Mononuclear cell (primary cell): ENCODE results near the gene LSR. TPM values are rescaled to one million over a fixed set of nuclear protein-coding genes. Genes with fewer than 3 reads are reported as not detected.

Experiments used
- H3K27me3 ChIP-seq: 2 replicates; pipeline ENCODE4 v1.6.0; 2011; ENCODE audit warnings: low read length, control low read depth; ENCODE audit not compliant: insufficient read depth
- H3K4me1 ChIP-seq: 2 replicates; pipeline ENCODE4 v1.5.1; 2011; ENCODE audit warnings: mild to moderate bottlenecking, low read length, control low read depth; ENCODE audit not compliant: insufficient read depth
- H3K4me3 ChIP-seq: 2 replicates; pipeline ENCODE4 v1.5.1; 2011; ENCODE audit warnings: mild to moderate bottlenecking, low read length, moderate library complexity
- H3K9me3 ChIP-seq: 2 replicates; pipeline ENCODE4 v1.5.1; 2011; ENCODE audit warnings: low read depth, mild to moderate bottlenecking, control low read depth, low read length
- total RNA-seq: library from RNA; depleted of rRNA; stranded (reverse); fragments of >200 nt; gene quantifications from one replicate; pipeline ENCODE4 v1.2.3, GENCODE V29; 2012

The LSR gene
- total RNA-seq, 1 donor, result 13.1 TPM

- no peaks in the 10 kb centered on the region for H3K27me3 ChIP-seq
- H3K9me3 ChIP-seq, result no peaks in the 10 kb centered on the region
- H3K4me1 ChIP-seq, result peaks cover 53% of the 10 kb centered on the region
- peak overlapping the region; percentile 86 for H3K4me3 ChIP-seq
Observed at GRCh38 chr19:35266520-35267352, 17.9 kb downstream of the LSR start.

GRCh38 chr19:35267353-35267817, 18.6 kb downstream of the LSR start:
- H3K4me3 ChIP-seq, result peak overlapping the region; percentile 86
- H3K27me3 ChIP-seq, result no peaks in the 10 kb centered on the region
- peaks cover 59% of the 10 kb centered on the region for H3K4me1 ChIP-seq
- no peaks in the 10 kb centered on the region for H3K9me3 ChIP-seq

- no peaks in the 10 kb centered on the region for H3K27me3 ChIP-seq
- H3K9me3 ChIP-seq, result no peaks in the 10 kb centered on the region
- H3K4me1 ChIP-seq, result peaks cover 65% of the 10 kb centered on the region
- peak overlapping the region; percentile 86 for H3K4me3 ChIP-seq
Observed at GRCh38 chr19:35267818-35268535, 19.2 kb downstream of the LSR start.

GRCh38 chr19:35268536-35269437, 20.0 kb downstream of the LSR start, which contains the start of gene USF2:
USF2 (plus strand) TSS chr19:35268962; CDS start chr19:35269102, 140 bp downstream.
- Histone ChIP-seq H3K4me1 (peaks cover 72% of the 10 kb centered on the region), H3K27me3 (no peaks in the 10 kb centered on the region), H3K4me3 (peak within 1 kb of the TSS; percentile 86), H3K9me3 (no peaks in the 10 kb centered on the region)

GRCh38 chr19:35269438-35270117, 20.8 kb downstream of the LSR start:
- H3K4me1 ChIP-seq, result peaks cover 64% of the 10 kb centered on the region
- H3K4me3 ChIP-seq, result peak overlapping the region; percentile 54
- no peaks in the 10 kb centered on the region for H3K27me3 ChIP-seq
- H3K9me3 ChIP-seq, result no peaks in the 10 kb centered on the region

- H3K9me3 ChIP-seq, result no peaks in the 10 kb centered on the region
- peaks cover 56% of the 10 kb centered on the region for H3K4me1 ChIP-seq
- no peaks in the 10 kb centered on the region for H3K27me3 ChIP-seq
- H3K4me3 ChIP-seq, result no peak overlapping the region
Observed at GRCh38 chr19:35270381-35270811, 21.6 kb downstream of the LSR start.

GRCh38 chr19:35271546-35271945, 22.7 kb downstream of the LSR start:
- Histone ChIP-seq H3K27me3 (no peaks in the 10 kb centered on the region), H3K9me3 (no peaks in the 10 kb centered on the region), H3K4me1 (peaks cover 44% of the 10 kb centered on the region), H3K4me3 (no peak overlapping the region)

- Histone ChIP-seq H3K4me1 (peaks cover 37% of the 10 kb centered on the region), H3K27me3 (no peaks in the 10 kb centered on the region), H3K4me3 (no peak overlapping the region), H3K9me3 (no peaks in the 10 kb centered on the region)
Observed at GRCh38 chr19:35272122-35272719, 23.4 kb downstream of the LSR start.

- Histone ChIP-seq H3K9me3 (no peaks in the 10 kb centered on the region), H3K4me3 (no peak overlapping the region)
Observed at GRCh38 chr19:35272954-35273649, 24.3 kb downstream of the LSR start.

GRCh38 chr19:35273686-35274259, 25.0 kb downstream of the LSR start:
- no peaks in the 10 kb centered on the region for H3K27me3 ChIP-seq
- H3K9me3 ChIP-seq, result no peaks in the 10 kb centered on the region
- peaks cover 33% of the 10 kb centered on the region for H3K4me1 ChIP-seq
- H3K4me3 ChIP-seq, result no peak overlapping the region

More at GRCh38 chr19:35272954-35273649, 24.3 kb downstream of the LSR start:
- peaks cover 33% of the 10 kb centered on the region for H3K4me1 ChIP-seq
- no peaks in the 10 kb centered on the region for H3K27me3 ChIP-seq

- no peak overlapping the region for H3K4me3 ChIP-seq
- H3K27me3 ChIP-seq, result no peaks in the 10 kb centered on the region
- peaks cover 33% of the 10 kb centered on the region for H3K4me1 ChIP-seq
- no peaks in the 10 kb centered on the region for H3K9me3 ChIP-seq
Observed at GRCh38 chr19:35274323-35274722, 25.5 kb downstream of the LSR start.

- Histone ChIP-seq H3K9me3 (no peaks in the 10 kb centered on the region), H3K4me1 (peaks cover 30% of the 10 kb centered on the region), H3K4me3 (no peak overlapping the region), H3K27me3 (no peaks in the 10 kb centered on the region)
Observed at GRCh38 chr19:35276706-35277281, 28.0 kb downstream of the LSR start.
